GM18870 (cell line): ENCODE data around the gene TMEM98.
"Not testable (repeated sequence)": the region's sequence is repeated elsewhere in the genome, so short reads cannot be mapped to it uniquely, and the experiment has no call there.

Experiments
- ATAC-seq: cut with Tn5 transposase; IDR thresholded peaks from one replicate; pipeline ENCODE4 v1.9.1; 2021; ENCODE audit warnings: moderate library complexity; ENCODE audit not compliant: unreplicated experiment

Gene TMEM98

GRCh38 chr17:32976605-32977004 lies 48.7 kb downstream of the TMEM98 start:
- ATAC-seq, result no peak

- no peak for ATAC-seq
Measured at GRCh38 chr17:32980230-32980629, 52.3 kb downstream of the TMEM98 start.

- not testable (repeated sequence) for ATAC-seq
Measured at GRCh38 chr17:32981611-32982010, 53.7 kb downstream of the TMEM98 start.

- ATAC-seq, result no peak
Measured at GRCh38 chr17:32985050-32985756, 57.2 kb downstream of the TMEM98 start.

- ATAC-seq, result not testable (repeated sequence)
Measured at GRCh38 chr17:32987453-32987805, 59.5 kb downstream of the TMEM98 start.

- ATAC-seq, result not testable (repeated sequence)
Measured at GRCh38 chr17:32987868-32988267, 59.9 kb downstream of the TMEM98 start.

GRCh38 chr17:32988481-32989101 lies 60.6 kb downstream of the TMEM98 start:
- ATAC-seq, result no peak

- ATAC-seq, result no peak
Measured at GRCh38 chr17:32992321-32993033, 64.5 kb downstream of the TMEM98 start.

GRCh38 chr17:32993977-32994376 lies 66.0 kb downstream of the TMEM98 start:
- no peak for ATAC-seq
